GM12873 (cell line): ENCODE measurements around the gene GGCT.

ENCODE experiments used
- CTCF ChIP-seq: IDR thresholded peaks from 2 replicates; pipeline ENCODE4 v1.5.1; 2012; ENCODE audit warnings: low read depth, mild to moderate bottlenecking, moderate library complexity, low read length, control low read depth; ENCODE audit not compliant: insufficient read depth; ENCODE audit errors: missing control alignments

The GGCT gene, protein sequence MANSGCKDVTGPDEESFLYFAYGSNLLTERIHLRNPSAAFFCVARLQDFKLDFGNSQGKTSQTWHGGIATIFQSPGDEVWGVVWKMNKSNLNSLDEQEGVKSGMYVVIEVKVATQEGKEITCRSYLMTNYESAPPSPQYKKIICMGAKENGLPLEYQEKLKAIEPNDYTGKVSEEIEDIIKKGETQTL

GRCh38 chr7:30504301-30505173, at the start of gene GGCT:
TSS of gene GGCT (minus strand) at chr7:30504829. CDS start at chr7:30504709, 120 bp downstream.
- TF ChIP-seq CTCF: peak; percentile 3

- no peak for TF ChIP-seq CTCF
These were observed 48.9 kb upstream of the GGCT start for GRCh38 chr7:30553546-30553945.

DNA sequence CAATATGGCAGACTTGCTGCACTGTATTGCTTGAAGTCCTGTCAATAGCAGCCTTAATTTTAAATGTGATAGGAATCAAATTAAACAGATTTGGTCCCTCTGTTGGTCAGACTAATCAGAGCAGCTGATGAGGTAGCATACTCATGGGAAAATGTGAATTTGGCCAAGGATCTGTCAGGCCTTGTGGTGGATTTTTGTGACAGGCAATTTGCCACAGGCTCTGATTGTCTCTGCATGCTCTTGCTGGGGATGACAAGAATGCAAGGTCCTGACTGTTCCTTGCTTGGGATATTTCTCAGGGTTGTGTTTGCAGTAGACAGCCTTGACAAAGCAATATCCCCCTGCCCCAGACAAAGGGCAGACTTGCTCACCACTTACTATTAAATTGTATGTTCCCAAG, 48.5 kb upstream of the GGCT start:
- no peak for TF ChIP-seq CTCF

- TF ChIP-seq CTCF: no peak
These were observed 47.7 kb upstream of the GGCT start for GRCh38 chr7:30552330-30552729.

DNA sequence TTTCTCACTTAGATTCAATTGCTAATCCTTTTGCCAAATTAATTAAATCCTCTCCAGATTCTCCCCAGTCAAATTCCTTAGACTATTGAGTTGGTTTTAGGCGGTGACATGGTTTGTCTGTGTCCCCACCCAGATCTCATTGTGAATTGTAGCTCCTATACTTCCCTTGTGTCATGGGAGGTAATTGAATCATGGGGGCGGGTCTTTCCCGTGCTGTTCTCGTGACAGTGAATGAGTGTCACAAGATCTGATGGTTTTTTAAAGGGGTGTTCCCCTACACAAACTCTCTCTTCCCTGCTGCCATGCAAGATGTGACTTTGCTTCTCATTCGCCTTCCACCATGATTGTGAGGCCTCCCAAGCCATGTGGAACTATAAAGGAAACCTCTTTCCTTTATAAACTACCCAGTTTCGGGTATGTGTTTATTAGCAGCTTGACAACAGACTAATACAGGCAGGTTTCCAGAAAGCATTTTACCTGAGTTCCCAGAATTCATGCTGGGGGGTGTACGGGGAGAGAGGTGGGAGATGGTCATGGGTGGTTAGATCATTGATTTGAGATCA, 45.4 kb upstream of the GGCT start:
- TF ChIP-seq CTCF: no peak

DNA sequence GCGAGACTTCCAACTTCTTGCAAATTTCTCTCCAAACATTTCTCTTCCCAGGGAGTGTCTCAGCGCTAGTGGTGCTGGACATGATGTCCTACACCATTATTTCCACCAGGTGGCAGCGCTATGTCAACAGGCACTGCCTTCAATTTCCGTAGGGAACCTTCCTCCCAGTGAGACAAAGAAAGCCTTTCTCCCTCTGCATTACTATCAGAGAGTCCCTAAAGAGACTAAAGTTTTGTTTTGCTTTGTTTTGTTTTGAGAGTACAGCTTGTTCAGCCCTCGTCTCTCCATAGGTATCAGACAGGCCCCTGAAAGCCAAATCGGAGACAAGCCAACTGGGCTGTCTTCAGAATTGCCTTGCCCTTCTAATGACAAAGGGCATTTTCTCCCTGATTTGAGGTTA, 44.2 kb upstream of the GGCT start:
- peak; percentile 80 for TF ChIP-seq CTCF

- TF ChIP-seq CTCF: no peak
These were observed 42.0 kb upstream of the GGCT start for GRCh38 chr7:30546596-30546995.
